SK-N-SH (cell line): ENCODE data around the gene FAM131A. TPM values are rescaled to one million over a fixed set of nuclear protein-coding genes. Genes with fewer than 3 reads are reported as not detected.

ENCODE experiments used
- CTCF ChIA-PET: fragments of 300-600, 350-600 bp; formaldehyde crosslinking; extraction: SDS; loops from one replicate; lab custom pipeline; 2021; lab: Yijun Ruan, JAX
- POLR2A ChIA-PET: fragments of 350-600 bp; sonication (Branson Sonifier 250); formaldehyde crosslinking; extraction: SDS; loops from one replicate; lab custom pipeline; 2020; ENCODE audit warnings: antibody characterized with exemption, inconsistent platforms; lab: Yijun Ruan, JAX
- DNase-seq: peaks from one replicate; pipeline ENCODE4 v3.0.0; 2012
- H2AFZ ChIP-seq: fragments of 200-600 bp; sonication (generic); 2 replicates; pipeline ENCODE4 v1.8.1; 2016; ENCODE audit warnings: antibody characterized with exemption, mild to moderate bottlenecking, low read depth
- H3F3A ChIP-seq: fragments of 200-600 bp; sonication (generic); replicated peaks from 2 replicates; pipeline ENCODE3; 2016; ENCODE audit warnings: antibody characterized with exemption, mild to moderate bottlenecking; ENCODE audit not compliant: insufficient read depth
- H3K27ac ChIP-seq, 2 experiments: fragments of 200-500 bp in 1 of 2; fragments of 200-600 bp in 1 of 2; sonication (Bioruptor generic) in 1 of 2; sonication (generic), shearing (Covaris generic) in 1 of 2; 2 replicates each; pipeline versions ENCODE4 v1.5.1 to v1.6.1; 2014 to 2016; ENCODE audit warnings: low read depth in 2 of 2, inconsistent platforms in 1 of 2, low read length in 1 of 2, mild to moderate bottlenecking in 1 of 2, mixed read lengths in 1 of 2
- H3K27me3 ChIP-seq: fragments of 200-600 bp; sonication (generic), shearing (Covaris generic); 2 replicates; pipeline ENCODE4 v1.6.1; 2016; ENCODE audit warnings: mixed run types; ENCODE audit not compliant: insufficient read depth
- H3K36me3 ChIP-seq, 2 experiments: fragments of 200-500 bp in 1 of 2; fragments of 200-600 bp in 1 of 2; sonication (Bioruptor generic) in 1 of 2; sonication (generic) in 1 of 2; replicated peaks in 1 of 2; 2 replicates each; pipeline versions ENCODE3 to v1.5.1; 2014 to 2016; ENCODE audit warnings: low read length in 1 of 2, mild to moderate bottlenecking in 1 of 2; ENCODE audit not compliant: insufficient read depth in 2 of 2, control insufficient read depth in 1 of 2
- H3K4me1 ChIP-seq, 2 experiments: fragments of 200-500 bp in 1 of 2; fragments of 200-600 bp in 1 of 2; sonication (Bioruptor generic) in 1 of 2; sonication (generic), shearing (Covaris generic) in 1 of 2; 2 replicates each; pipeline versions ENCODE4 v1.5.1 to v1.6.1; 2014 to 2016; ENCODE audit warnings: low read depth in 1 of 2, low read length in 1 of 2, mixed run types in 1 of 2; ENCODE audit not compliant: insufficient read depth in 2 of 2, control insufficient read depth in 1 of 2
- H3K4me2 ChIP-seq: fragments of 200-600 bp; sonication (generic), shearing (Covaris generic); 2 replicates; pipeline ENCODE4 v1.6.1; 2017; ENCODE audit warnings: mixed run types
- H3K4me3 ChIP-seq, 2 experiments: fragments of 200-500 bp in 1 of 2; fragments of 200-600 bp in 1 of 2; sonication (Bioruptor generic) in 1 of 2; sonication (generic), shearing (Covaris generic) in 1 of 2; 2 replicates each; pipeline versions ENCODE4 v1.5.1 to v1.8.1; 2014 to 2016; ENCODE audit warnings: low read depth in 2 of 2, inconsistent platforms in 1 of 2, low read length in 1 of 2, mild to moderate bottlenecking in 1 of 2, mixed read lengths in 1 of 2, moderate library complexity in 1 of 2
- H3K79me2 ChIP-seq: fragments of 200-600 bp; sonication (generic); 2 replicates; pipeline ENCODE4 v1.8.1; 2017; ENCODE audit warnings: mild to moderate bottlenecking; ENCODE audit not compliant: insufficient read depth
- H3K9ac ChIP-seq: fragments of 200-600 bp; sonication (generic); 2 replicates; pipeline ENCODE4 v1.6.1; 2017; ENCODE audit warnings: mixed run types
- H3K9me2 ChIP-seq: fragments of 200-600 bp; sonication (generic); 2 replicates; pipeline ENCODE4 v1.6.1; 2017; ENCODE audit warnings: mixed run types
- H3K9me3 ChIP-seq: fragments of 200-600 bp; sonication (generic); 2 replicates; pipeline ENCODE4 v1.6.1; 2017; ENCODE audit warnings: mixed run types, mild to moderate bottlenecking, moderate library complexity
- H4K20me1 ChIP-seq: fragments of 200-600 bp; sonication (generic); 2 replicates; pipeline ENCODE4 v1.6.1; 2017; ENCODE audit warnings: mild to moderate bottlenecking, mixed run types; ENCODE audit not compliant: insufficient read depth
- CHD2 ChIP-seq: fragments of 150-350 bp; IDR thresholded peaks from 2 replicates; pipeline ENCODE4 v1.6.1; 2018; ENCODE audit warnings: low read length; ENCODE audit not compliant: partially characterized antibody
- CTCF ChIP-seq: fragments of 200-600 bp; sonication (generic); IDR thresholded peaks from 2 replicates; pipeline ENCODE4 v1.6.1; 2017; ENCODE audit warnings: antibody characterized with exemption, mild to moderate bottlenecking, moderate library complexity
- ELF1 ChIP-seq: IDR thresholded peaks from 2 replicates; pipeline ENCODE4 v1.4.0; 2012
- EP300 ChIP-seq, 2 experiments: IDR thresholded peaks; 2 replicates each; pipeline versions ENCODE4 v1.4.0 to v1.6.1; 2012; ENCODE audit warnings: borderline replicate concordance in 1 of 2, low read depth in 1 of 2, low read length in 1 of 2
- EZH2phosphoT487 ChIP-seq: fragments of 200-600 bp; sonication (generic); IDR thresholded peaks from 2 replicates; pipeline ENCODE4 v1.6.1; 2017; ENCODE audit warnings: low read depth, mixed run types, mild to moderate bottlenecking, antibody characterized with exemption, moderate library complexity, borderline replicate concordance
- FOSL2 ChIP-seq: IDR thresholded peaks from 2 replicates; pipeline ENCODE4 v1.4.0; 2012; ENCODE audit warnings: low read depth, mild to moderate bottlenecking, moderate library complexity, borderline replicate concordance
- FOXJ3 ChIP-seq: sonication (generic); formaldehyde crosslinking; IDR thresholded peaks from 2 replicates; pipeline ENCODE4 v1.5.1; 2020; ENCODE audit warnings: mild to moderate bottlenecking, missing genetic modification reagents
- FOXM1 ChIP-seq: IDR thresholded peaks from 2 replicates; pipeline ENCODE4 v1.4.0; 2012; ENCODE audit warnings: low read depth, mild to moderate bottlenecking
- GABPA ChIP-seq: IDR thresholded peaks from 2 replicates; pipeline ENCODE4 v1.4.0; 2012; ENCODE audit warnings: low read depth, mild to moderate bottlenecking
- GATA2 ChIP-seq: sonication (generic); formaldehyde crosslinking; IDR thresholded peaks from 2 replicates; pipeline ENCODE4 v1.5.0; 2020; ENCODE audit warnings: mild to moderate bottlenecking, missing genetic modification reagents
- JUND ChIP-seq: IDR thresholded peaks from 2 replicates; pipeline ENCODE4 v1.4.0; 2012
- MEF2A ChIP-seq: IDR thresholded peaks from 2 replicates; pipeline ENCODE4 v1.4.0; 2012; ENCODE audit warnings: low read depth, borderline replicate concordance
- MXI1 ChIP-seq: IDR thresholded peaks from 2 replicates; pipeline ENCODE4 v1.6.1; 2012; ENCODE audit warnings: mild to moderate bottlenecking, low read depth, low read length, improper control_type of control experiment
- NFIC ChIP-seq: IDR thresholded peaks from 2 replicates; pipeline ENCODE4 v1.4.0; 2012; ENCODE audit warnings: borderline replicate concordance
- RAD21 ChIP-seq: IDR thresholded peaks from 2 replicates; pipeline ENCODE4 v1.6.1; 2012; ENCODE audit warnings: mild to moderate bottlenecking, low read length
- RCOR1 ChIP-seq: fragments of 150-350 bp; IDR thresholded peaks from 2 replicates; pipeline ENCODE4 v1.6.1; 2017; ENCODE audit warnings: antibody characterized with exemption, low read length
- RFX5 ChIP-seq: IDR thresholded peaks from 2 replicates; pipeline ENCODE4 v1.6.1; 2012; ENCODE audit warnings: mild to moderate bottlenecking, improper control_type of control experiment, low read length
- RXRA ChIP-seq: IDR thresholded peaks from 2 replicates; pipeline ENCODE4 v1.4.0; 2012; ENCODE audit warnings: low read depth, mild to moderate bottlenecking, borderline replicate concordance
- SIN3A ChIP-seq: IDR thresholded peaks from 2 replicates; pipeline ENCODE4 v1.6.1; 2012; ENCODE audit warnings: low read depth, mild to moderate bottlenecking, low read length, moderate library complexity, borderline replicate concordance
- SMC3 ChIP-seq: IDR thresholded peaks from 2 replicates; pipeline ENCODE4 v1.6.1; 2012; ENCODE audit warnings: low read depth, low read length, improper control_type of control experiment
- TAF1 ChIP-seq: IDR thresholded peaks from 2 replicates; pipeline ENCODE4 v1.6.1; 2012; ENCODE audit warnings: low read depth, mild to moderate bottlenecking, low read length, moderate library complexity, borderline replicate concordance
- TEAD4 ChIP-seq: IDR thresholded peaks from 2 replicates; pipeline ENCODE4 v1.4.0; 2012; ENCODE audit warnings: mild to moderate bottlenecking, borderline replicate concordance; ENCODE audit not compliant: insufficient read depth
- YY1 ChIP-seq: IDR thresholded peaks from 2 replicates; pipeline ENCODE4 v1.4.0; 2012; ENCODE audit warnings: low read depth, mild to moderate bottlenecking
- WGBS: methylation state at CpG from one replicate; pipeline ENCODE4 v1.1.6; 2017; ENCODE audit warnings: low lambda C conversion rate; 5-methylcytosine and 5-hydroxymethylcytosine counted together
- polyA plus RNA-seq, 3 experiments: library from polyadenylated mRNA; depleted of rRNA; stranded (reverse); fragments of >200 nt; gene quantifications; 2 replicates each; pipeline ENCODE4 v1.2.3, GENCODE V29; 2012
- TF ChIP-seq, protein P1 (sequence below): fragments of 150-350 bp; IDR thresholded peaks from 2 replicates; pipeline ENCODE4 v1.6.1; 2016; ENCODE audit warnings: mild to moderate bottlenecking, low read depth, low read length
- TF ChIP-seq, protein P2 (sequence below): IDR thresholded peaks from 2 replicates; pipeline ENCODE4 v1.4.0; 2012; ENCODE audit warnings: low read depth
- TF ChIP-seq, protein P3 (sequence below): IDR thresholded peaks from 2 replicates; pipeline ENCODE4 v1.4.0; 2012; ENCODE audit warnings: low read depth, borderline replicate concordance
- TF ChIP-seq, protein P4 (sequence below): fragments of 150-350 bp; IDR thresholded peaks from 2 replicates; pipeline ENCODE4 v1.6.1; 2017; ENCODE audit warnings: antibody characterized with exemption, low read length, low read depth, borderline replicate concordance

FAM131A gene
- polyA plus RNA-seq, 1 of the 3 experiments (the other 2 are of a cell fraction): 31.6 TPM

DNA sequence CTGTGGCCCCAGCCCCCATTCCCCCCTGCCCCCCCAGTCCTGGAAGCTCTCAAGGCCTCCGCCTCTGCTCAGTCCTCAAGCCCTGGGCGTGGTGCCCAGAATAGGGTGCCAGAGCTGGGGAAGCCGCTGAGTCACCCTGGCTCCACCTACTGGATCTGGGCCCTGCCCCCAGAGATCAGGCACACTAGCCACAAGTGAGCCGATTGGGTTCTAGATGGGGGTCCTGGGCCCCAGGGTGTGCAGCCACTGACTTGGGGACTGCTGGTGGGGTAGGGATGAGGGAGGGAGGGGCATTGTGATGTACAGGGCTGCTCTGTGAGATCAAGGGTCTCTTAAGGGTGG, 17.3 kb upstream of the FAM131A start (continued):
- TF ChIP-seq, protein P1, sequence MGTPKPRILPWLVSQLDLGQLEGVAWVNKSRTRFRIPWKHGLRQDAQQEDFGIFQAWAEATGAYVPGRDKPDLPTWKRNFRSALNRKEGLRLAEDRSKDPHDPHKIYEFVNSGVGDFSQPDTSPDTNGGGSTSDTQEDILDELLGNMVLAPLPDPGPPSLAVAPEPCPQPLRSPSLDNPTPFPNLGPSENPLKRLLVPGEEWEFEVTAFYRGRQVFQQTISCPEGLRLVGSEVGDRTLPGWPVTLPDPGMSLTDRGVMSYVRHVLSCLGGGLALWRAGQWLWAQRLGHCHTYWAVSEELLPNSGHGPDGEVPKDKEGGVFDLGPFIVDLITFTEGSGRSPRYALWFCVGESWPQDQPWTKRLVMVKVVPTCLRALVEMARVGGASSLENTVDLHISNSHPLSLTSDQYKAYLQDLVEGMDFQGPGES: no peak
- TF ChIP-seq FOXJ3 (CRISPR knock-in tag) (no peak), RXRA (no peak), RAD21 (no peak), YY1 (no peak), MEF2A (no peak), GABPA (no peak), GATA2 (no peak), EZH2phosphoT487 (no peak), RCOR1 (no peak), SIN3A (peak; percentile 30; the same call in 1 of the 2 replicates), ELF1 (no peak), FOXM1 (no peak), TAF1 (no peak), CHD2 (peak; percentile 2), EP300 (IDR thresholded peaks at IDR 0.05; ENCODE audit: borderline replicate concordance in 1 of 2, low read depth in 1 of 2, low read length in 1 of 2) (no peak), TEAD4 (no peak), RFX5 (no peak), MXI1 (no peak)
- TF ChIP-seq, all 33 proteins: peak for 7

DNA sequence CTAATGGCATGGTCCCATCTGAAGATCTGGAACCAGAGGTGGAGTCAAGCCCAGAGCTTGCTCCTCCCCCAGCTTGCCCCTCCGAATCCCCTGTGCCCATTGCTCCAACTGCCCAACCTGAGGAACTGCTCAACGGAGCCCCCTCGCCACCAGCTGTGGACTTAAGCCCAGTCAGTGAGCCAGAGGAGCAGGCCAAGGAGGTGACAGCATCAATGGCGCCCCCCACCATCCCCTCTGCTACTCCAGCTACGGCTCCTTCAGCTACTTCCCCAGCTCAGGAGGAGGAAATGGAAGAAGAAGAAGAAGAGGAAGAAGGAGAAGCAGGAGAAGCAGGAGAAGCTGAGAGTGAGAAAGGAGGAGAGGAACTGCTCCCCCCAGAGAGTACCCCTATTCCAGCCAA, 15.7 kb upstream of the FAM131A start:
- no peak overlapping the region for H3K4me3 ChIP-seq
- H3K9me3 ChIP-seq: no peaks in the 10 kb centered on the region
- TF ChIP-seq RAD21 (no peak), ELF1 (no peak), EP300 (IDR thresholded peaks at IDR 0.05; ENCODE audit: borderline replicate concordance in 1 of 2, low read depth in 1 of 2, low read length in 1 of 2) (no peak), FOSL2 (no peak), SMC3 (no peak), TAF1 (no peak), MEF2A (no peak), CTCF (no peak), GATA2 (no peak), JUND (no peak), FOXJ3 (CRISPR knock-in tag) (no peak), FOXM1 (no peak), TEAD4 (no peak), NFIC (no peak), YY1 (no peak), RXRA (no peak), CHD2 (no peak)
- TF ChIP-seq, protein P2, sequence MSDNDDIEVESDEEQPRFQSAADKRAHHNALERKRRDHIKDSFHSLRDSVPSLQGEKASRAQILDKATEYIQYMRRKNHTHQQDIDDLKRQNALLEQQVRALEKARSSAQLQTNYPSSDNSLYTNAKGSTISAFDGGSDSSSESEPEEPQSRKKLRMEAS: no peak
- TF ChIP-seq, protein P3, sequence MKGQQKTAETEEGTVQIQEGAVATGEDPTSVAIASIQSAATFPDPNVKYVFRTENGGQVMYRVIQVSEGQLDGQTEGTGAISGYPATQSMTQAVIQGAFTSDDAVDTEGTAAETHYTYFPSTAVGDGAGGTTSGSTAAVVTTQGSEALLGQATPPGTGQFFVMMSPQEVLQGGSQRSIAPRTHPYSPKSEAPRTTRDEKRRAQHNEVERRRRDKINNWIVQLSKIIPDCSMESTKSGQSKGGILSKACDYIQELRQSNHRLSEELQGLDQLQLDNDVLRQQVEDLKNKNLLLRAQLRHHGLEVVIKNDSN: no peak
- TF ChIP-seq, protein P4, sequence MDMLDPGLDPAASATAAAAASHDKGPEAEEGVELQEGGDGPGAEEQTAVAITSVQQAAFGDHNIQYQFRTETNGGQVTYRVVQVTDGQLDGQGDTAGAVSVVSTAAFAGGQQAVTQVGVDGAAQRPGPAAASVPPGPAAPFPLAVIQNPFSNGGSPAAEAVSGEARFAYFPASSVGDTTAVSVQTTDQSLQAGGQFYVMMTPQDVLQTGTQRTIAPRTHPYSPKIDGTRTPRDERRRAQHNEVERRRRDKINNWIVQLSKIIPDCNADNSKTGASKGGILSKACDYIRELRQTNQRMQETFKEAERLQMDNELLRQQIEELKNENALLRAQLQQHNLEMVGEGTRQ: no peak
- peaks cover 76 to 77% of the 10 kb centered on the region in 2 experiments for H3K36me3 ChIP-seq
- ChIA-PET POLR2A (interaction anchor here (0.6 kb wide), 1 partner anchor 17 kb away, joined by 3 read pairs; no protein-coding TSS in a partner anchor), CTCF (interaction anchor here (1.1 to 1.8 kb wide), 3 partner anchors 13 to 50 kb away, joined by 4 read pairs; no protein-coding TSS in a partner anchor)
- DNase-seq: peak; percentile 4
- WGBS: 96% methylated on average over 5 of the region's 5 CpGs
- peaks cover 44% of the 10 kb centered on the region for H3F3A ChIP-seq
- H3K79me2 ChIP-seq: peaks cover 96% of the 10 kb centered on the region
- H3K27ac ChIP-seq: peak overlapping the region; percentile 2 to 5; a peak in 2 of 4 replicates
- H4K20me1 ChIP-seq: peaks cover 85% of the 10 kb centered on the region
- no peaks in the 10 kb centered on the region for H3K27me3 ChIP-seq
- peaks cover 23 to 34% of the 10 kb centered on the region in 2 experiments; a peak in 3 of 4 replicates for H3K4me1 ChIP-seq
- no peaks in the 10 kb centered on the region for H3K9me2 ChIP-seq
- H3K4me2 ChIP-seq: no peak overlapping the region
- H3K9ac ChIP-seq: no peak overlapping the region
- H2AFZ ChIP-seq: no peak overlapping the region
